T-helper 1 cell treated with Interleukin-12 subunit alpha and Interleukin-12 subunit beta and Interleukin-4 antibody, amounts not matched to agents 30 ng/mL and 1 ng/mL, for 36 hours (primary cell): ENCODE data around the gene ENPP1. TPM values are rescaled to one million over a fixed set of nuclear protein-coding genes. Genes with fewer than 3 reads are reported as not detected.

Experiments
- intact Hi-C: fragments of 100-400 bp; cut with micrococcal nuclease; formaldehyde crosslinking; loops from one replicate; pipeline ENCODE4 v1.15.1; 2024
- total RNA-seq: library from RNA; stranded (reverse); gene quantifications from 2 replicates; pipeline ENCODE4 v1.2.3, GENCODE V29; 2022

Gene ENPP1
- total RNA-seq, 1 donor from 2014 or later, result 0.27 TPM

- intact Hi-C loops, result loop anchor here (2.0 to 10.0 kb wide), 3 partner anchors 393 to 717 kb away; no protein-coding TSS in a partner anchor
These were observed 104.1 kb downstream of the ENPP1 start for GRCh38 chr6:131911951-131912350.

DNA sequence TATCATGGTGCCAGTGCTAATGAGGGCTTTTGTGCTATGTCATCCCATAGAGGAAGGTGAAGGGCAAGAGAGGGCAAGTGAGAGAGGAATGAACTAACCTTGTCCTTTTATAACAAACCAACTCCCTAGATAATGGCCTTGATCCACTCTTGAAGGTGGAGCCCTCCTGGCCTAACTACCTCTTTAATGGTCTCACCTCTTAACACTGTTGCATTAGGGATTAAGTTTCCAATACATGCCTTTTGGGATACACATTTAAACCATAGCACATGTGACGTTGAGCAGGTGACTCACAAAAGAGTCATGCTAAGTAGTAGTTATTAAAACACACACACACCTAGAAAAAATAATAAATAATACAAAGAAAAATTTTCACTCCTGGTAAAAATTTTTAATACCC, 106.4 kb downstream of the ENPP1 start:
- intact Hi-C loops, result loop anchor here (2.0 to 10.0 kb wide), 3 partner anchors 385 to 719 kb away; no protein-coding TSS in a partner anchor

DNA sequence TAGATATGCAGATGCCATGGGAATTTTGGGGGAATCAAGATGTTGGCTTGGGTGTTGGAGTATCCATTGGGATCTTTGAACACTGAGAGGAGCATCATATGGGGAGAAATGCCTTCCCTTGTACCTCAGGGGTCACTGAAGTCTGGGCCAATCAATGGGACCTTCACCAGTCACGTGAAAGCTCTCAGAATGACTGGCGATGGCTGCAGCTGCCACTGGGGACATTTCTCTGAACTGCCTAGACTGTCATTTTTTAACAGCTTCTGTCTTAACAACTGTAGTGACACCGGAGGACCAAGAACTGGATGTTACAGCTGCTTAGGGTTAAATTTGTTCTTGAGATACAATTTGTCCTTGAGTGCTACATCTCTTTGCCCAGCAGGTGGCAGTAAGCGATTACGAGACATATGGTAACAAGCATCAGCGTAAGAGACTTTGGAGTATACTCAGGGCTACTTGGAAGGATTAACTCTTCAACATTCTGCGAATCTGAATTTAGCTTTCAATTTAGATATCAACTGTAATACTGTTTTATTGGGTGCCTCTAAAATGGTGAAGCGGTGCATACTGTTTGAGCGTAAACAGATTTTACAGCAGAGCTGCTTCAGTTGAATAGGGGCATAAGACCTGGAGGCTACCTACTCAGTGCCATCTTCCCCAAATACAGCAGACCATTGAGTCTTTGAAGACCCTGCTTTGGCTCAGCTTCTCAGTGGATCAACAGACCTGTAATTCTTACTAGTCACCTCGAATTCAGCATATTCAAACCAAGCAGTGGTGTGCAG, 107.3 kb downstream of the ENPP1 start:
- intact Hi-C loops, result loop anchor here (1.0 to 10.0 kb wide), 5 partner anchors 303 to 720 kb away; no protein-coding TSS in a partner anchor

DNA sequence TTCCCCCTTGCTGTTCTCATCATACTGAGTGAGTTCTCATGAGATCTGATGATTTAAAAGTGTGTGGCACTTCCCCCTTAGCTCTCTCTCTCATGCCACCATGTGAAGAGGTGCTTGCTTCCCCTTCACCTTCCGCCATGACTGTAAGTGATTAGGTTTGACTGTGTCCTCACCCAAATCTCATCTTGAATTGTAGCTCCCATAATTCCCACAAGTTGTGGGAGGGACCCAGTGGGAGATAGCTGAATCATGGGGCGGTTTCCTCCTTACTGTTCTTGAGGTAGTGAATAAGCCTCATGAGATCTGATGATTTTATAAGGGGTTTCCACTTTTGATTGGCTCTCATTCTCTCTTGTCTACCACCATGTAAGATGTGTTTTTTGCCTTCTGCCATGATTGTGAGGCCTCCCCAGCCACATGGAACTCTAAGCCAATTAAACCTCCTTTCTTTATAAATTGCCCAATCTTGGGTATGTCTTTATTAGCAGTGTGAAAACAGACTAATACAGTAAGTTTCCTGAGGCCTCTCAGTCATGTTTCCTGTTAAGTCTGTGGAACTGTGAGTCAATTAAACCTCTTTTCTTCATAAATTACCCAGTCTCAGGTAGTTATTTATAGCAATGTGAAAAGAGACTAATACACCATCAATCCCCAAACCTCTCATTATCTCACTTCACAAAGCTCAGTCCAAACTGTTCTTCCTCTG, 108.4 kb downstream of the ENPP1 start:
- intact Hi-C loops, result loop anchor here (10.0 kb wide), 1 partner anchor 721 kb away; no protein-coding TSS in a partner anchor

GRCh38 chr6:131916847-131917246, 109.0 kb downstream of the ENPP1 start:
- intact Hi-C loops, result loop anchor here (10.0 kb wide), 1 partner anchor 722 kb away; no protein-coding TSS in a partner anchor

GRCh38 chr6:131917318-131917717, 109.5 kb downstream of the ENPP1 start:
- intact Hi-C loops, result loop anchor here (10.0 kb wide), 1 partner anchor 723 kb away; no protein-coding TSS in a partner anchor

DNA sequence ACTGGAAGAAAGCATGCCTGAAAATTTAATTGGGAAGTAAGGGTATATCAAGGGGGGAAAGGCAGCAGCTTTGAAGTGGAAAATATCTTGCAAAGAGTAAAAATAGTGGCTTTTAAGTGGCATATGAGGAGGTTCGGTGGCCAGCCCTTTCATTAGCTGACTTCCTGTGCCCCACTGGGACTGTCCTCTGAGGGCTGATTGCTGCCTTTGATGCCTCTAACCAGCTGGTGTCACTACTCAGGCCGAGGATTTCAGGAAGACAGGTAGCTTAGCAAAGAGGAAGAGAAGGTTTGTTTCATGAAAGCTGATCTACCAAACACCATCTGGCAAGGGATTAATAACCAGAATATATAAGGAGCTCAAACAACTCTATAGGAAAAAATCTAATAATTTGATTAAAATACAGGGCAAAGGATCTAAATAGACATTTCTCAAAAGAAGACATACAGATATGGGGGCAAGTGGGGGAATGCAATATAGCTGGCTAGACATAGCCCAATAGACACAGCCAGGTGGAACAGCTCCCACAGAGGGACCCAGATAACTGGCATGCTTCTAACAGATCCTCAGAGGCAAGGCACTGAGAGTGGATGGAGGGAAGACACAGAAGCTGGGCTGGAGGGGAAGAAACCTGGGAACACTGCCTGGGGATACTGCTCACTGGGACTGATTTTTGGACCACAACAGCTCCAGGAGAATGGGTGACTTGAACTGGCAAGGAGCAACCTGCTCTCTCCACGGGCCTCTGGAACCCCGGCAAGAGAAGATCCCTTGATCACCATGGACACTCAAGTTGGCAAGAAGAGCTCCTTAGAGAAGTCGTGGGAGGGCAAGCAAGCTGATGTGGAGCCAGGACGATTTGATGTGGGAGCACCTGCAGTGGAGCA, 110.2 kb downstream of the ENPP1 start:
- intact Hi-C loops, result loop anchor here (10.0 kb wide), 1 partner anchor 723 kb away; no protein-coding TSS in a partner anchor

GRCh38 chr6:131918650-131919355, 111.0 kb downstream of the ENPP1 start:
- intact Hi-C loops, result loop anchor here (10.0 kb wide), 1 partner anchor 724 kb away; no protein-coding TSS in a partner anchor

DNA sequence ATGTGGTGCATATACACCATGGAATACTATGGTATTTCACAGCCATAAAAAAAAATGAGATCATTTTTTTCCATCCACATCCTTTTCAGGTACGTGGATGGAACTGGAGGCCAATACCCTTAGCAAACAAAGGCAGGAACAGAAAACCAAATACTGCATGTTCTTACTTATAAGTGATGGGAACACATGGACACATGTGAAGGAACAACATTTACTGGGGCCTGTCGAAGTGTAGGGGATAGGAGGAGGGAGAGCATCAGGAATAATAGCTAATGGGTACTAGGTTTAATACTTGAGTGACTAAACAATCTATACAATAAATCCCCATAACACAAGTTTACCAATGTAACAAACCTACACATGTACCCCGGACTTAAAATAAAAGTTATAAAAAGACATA, 112.8 kb downstream of the ENPP1 start:
- intact Hi-C loops, result no loop called here

DNA sequence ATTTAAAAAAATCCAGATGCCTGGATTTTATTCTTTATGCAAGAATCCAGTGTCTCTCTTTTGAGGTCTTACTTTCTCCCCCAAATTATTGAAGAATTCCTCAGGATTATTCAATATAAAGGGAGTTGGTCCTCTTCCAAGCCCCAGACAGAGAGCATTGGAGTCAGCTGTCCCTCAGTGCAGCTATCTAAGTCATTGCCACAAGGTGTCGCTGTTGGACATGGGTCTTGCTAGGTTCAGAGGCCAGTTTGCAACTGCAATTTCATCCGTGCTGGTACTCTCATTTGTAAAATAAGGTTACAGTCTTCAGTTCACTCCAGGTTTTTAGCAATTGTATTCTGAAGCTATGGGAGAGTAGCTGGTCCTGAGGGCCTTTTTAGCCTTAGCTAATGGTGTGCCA, 115.5 kb downstream of the ENPP1 start:
- intact Hi-C loops, result loop anchor here (2.0 kb wide), 1 partner anchor 295 kb away; no protein-coding TSS in a partner anchor

DNA sequence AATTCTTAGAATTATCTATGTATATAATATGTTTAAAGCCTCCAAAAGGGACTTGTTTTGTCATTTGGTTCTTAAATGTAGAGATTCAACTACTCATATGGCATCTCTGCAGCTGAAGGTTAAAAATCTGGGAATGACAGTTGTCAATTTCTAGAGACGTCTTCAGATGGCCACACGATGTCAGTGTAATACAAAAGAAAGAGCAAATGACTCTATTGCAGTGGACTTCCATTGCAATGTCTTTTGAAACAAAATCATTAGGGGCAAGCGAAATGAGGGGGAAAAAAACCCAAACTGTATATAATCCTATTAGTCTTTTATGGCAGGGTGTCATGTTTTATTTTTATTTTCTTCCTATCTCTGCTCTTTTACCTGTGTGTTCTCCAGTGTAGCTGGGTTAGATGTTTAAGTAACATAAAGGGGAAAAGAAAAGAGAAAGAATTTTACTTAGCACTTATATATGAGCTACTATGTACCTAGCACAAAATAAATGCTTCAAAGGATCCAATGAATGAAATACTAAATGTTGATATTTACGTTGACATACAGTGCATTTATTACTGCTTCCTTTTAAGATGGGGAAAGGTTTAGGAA, 117.2 kb downstream of the ENPP1 start:
- intact Hi-C loops, result no loop called here

DNA sequence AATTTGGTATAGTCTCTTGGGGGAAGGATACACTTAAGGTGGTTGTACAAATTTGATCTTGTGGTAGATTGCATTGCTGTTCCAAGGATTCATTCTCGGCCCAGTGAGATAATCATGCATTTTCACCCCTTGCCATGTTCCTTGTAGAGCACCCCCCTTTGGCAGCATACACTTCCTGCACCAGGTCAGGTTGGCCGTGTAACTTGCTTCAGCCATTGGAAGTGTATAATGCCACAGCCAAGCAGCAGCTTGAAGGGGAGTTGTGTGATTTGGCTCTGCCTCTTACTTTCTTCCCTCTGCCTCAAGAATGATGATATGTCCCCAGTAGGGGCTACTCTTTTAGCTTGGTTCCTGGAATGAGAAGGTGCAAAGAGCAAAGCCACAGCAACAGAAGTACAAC, 121.4 kb downstream of the ENPP1 start:
- intact Hi-C loops, result no loop called here

- intact Hi-C loops, result no loop called here
These were observed 122.2 kb downstream of the ENPP1 start for GRCh38 chr6:131929976-131930375.

DNA sequence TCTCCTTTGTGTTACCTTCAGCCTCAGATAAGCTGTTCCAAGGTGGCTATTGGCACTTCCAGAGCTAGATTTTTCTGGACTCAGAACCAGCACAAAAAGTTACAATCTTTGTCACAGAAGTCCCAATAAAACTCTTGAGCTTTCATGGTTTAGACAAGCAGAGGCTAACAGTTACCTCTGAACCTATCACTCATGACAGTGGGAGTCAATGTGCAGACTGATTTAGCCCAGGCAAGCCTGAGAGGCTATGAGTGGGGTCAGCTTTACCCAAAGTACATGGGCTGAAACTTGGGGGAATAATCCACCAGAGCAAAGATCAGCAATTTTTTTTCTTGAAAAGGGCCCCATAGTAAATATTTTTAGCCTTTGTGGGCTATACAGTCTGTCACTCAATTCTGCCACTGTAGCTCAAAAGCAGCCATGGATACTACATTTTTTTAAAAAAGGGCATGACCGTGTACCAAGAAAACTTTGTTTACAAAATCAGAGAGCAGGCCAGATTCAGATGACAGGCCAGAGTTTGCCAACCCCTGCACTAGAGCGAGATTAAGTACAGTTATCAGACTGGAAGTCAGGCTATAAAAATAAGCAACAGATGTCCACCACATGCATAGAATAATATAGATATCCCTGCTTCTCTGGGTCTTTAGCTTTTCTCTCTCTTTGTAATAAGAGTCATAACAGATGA, 123.4 kb downstream of the ENPP1 start:
- intact Hi-C loops, result no loop called here

GRCh38 chr6:131936156-131936555, 128.3 kb downstream of the ENPP1 start:
- intact Hi-C loops, result no loop called here

DNA sequence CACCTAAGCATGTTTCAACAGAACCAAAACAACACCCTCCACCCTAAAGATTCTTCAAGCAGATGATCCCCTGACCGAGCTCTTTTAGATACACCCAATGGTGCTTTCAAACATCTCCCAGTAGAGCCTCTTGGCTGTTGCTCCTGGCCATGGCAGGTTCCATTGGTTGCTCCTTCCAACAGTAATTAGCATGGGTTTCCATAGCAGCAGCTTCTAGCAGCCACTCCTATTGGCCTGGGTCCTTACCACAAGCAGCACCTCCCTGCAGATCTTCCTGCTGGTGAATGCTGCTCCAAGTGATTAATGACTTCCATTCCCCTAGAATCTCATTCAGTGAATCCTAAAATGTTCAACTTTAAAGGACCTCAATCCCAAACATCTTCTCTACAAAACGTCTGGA, 129.4 kb downstream of the ENPP1 start:
- intact Hi-C loops, result no loop called here

- intact Hi-C loops, result no loop called here
These were observed 130.1 kb downstream of the ENPP1 start for GRCh38 chr6:131937703-131938631.
